ENCODE measurements around the gene BHMT2. TPM values are rescaled to one million over a fixed set of nuclear protein-coding genes. Genes with fewer than 3 reads are reported as not detected.

Gene BHMT2
- polyA plus RNA-seq, 2 of the 4 experiments (the other 2 are of a cell fraction) = not detected

DNA sequence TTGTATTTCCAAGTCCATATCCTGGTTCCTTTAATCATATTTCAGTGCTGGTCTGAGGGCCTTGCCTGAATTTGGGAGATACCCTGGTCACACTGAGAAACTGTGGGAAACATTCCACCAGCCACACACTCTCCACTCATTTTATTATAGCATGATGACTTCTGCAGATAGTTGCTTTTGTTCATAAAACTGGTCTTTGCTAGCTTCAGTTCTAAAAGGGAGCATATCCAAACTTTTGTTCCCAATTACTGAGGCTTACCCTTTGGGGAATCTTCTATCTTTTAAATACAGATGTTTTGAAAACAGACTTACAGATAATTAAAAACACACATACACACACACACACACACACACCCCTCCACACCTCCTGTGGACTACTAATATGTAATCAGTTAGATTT lies 21.1 kb upstream of the BHMT2 start:
- CTCF ChIA-PET = interaction anchor here (0.6 to 2.7 kb wide), 2 partner anchors 27 to 69 kb away, joined by 3 to 12 read pairs; no protein-coding TSS in a partner anchor
- TF ChIP-seq, protein P1, sequence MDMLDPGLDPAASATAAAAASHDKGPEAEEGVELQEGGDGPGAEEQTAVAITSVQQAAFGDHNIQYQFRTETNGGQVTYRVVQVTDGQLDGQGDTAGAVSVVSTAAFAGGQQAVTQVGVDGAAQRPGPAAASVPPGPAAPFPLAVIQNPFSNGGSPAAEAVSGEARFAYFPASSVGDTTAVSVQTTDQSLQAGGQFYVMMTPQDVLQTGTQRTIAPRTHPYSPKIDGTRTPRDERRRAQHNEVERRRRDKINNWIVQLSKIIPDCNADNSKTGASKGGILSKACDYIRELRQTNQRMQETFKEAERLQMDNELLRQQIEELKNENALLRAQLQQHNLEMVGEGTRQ (IDR thresholded peaks at IDR 0.05) = no peak
- TF ChIP-seq GATA3 (IDR thresholded peaks at IDR 0.05; ENCODE audit: borderline replicate concordance) (no peak), MYC (IDR thresholded peaks at IDR 0.05; ENCODE audit: borderline replicate concordance, low read length) (no peak), ZSCAN20 (CRISPR knock-in tag; IDR thresholded peaks at IDR 0.05) (no peak), FOSB (CRISPR knock-in tag; IDR thresholded peaks at IDR 0.05) (no peak), TP53 (CRISPR knock-in tag; IDR thresholded peaks at IDR 0.05) (no peak), HEYL (CRISPR knock-in tag; IDR thresholded peaks at IDR 0.05) (no peak)
- TF ChIP-seq, protein P2, sequence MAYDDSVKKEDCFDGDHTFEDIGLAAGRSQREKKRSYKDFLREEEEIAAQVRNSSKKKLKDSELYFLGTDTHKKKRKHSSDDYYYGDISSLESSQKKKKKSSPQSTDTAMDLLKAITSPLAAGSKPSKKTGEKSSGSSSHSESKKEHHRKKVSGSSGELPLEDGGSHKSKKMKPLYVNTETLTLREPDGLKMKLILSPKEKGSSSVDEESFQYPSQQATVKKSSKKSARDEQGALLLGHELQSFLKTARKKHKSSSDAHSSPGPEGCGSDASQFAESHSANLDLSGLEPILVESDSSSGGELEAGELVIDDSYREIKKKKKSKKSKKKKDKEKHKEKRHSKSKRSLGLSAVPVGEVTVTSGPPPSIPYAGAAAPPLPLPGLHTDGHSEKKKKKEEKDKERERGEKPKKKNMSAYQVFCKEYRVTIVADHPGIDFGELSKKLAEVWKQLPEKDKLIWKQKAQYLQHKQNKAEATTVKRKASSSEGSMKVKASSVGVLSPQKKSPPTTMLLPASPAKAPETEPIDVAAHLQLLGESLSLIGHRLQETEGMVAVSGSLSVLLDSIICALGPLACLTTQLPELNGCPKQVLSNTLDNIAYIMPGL (CRISPR knock-in tag; IDR thresholded peaks at IDR 0.05; ENCODE audit: borderline replicate concordance) = no peak
- H3K4me1 ChIP-seq = no peaks in the 10 kb centered on the region
- H3K27ac ChIP-seq = no peak overlapping the region
- DNase-seq (ENCODE audit: low read depth in 1 of 2, low spot score in 1 of 2) (no peak), FAIRE-seq (no peak), ATAC-seq (no peak)
- H3K4me2 ChIP-seq = no peak overlapping the region
- POLR2A ChIA-PET = no interaction called here
- H3K9me3 ChIP-seq = peaks cover 4% of the 10 kb centered on the region; the same call in 1 of the 3 replicates
- H3K4me3 ChIP-seq = no peak overlapping the region

DNA sequence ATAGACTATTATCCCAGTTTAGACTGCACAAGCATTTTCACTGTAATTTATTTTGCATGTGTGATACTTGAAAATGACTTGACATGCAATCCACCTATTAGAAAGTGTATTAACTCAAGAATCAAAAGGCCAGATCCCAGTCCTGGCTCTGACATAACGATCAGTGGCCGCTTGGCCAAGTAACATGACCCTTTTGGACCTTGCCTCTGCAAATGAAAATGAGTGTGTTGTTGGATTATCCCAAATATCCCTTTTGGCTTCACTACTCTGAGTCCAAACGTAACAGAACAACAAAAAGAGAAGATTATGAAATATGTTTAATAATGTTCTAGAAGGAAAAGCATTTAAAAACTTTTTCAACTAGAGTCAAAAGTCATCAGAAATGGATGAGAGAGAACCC lies 19.1 kb upstream of the BHMT2 start:
- WGBS (ENCODE audit: missing lambda C conversion rate) = 31% methylated on average over 3 of the region's 3 CpGs
- no peak for TF ChIP-seq TFCP2L1 (CRISPR knock-in tag; IDR thresholded peaks at IDR 0.05)
- no peak for TF ChIP-seq KDM1A (IDR thresholded peaks at IDR 0.05; ENCODE audit: low read depth)
- TF ChIP-seq GATA3 (IDR thresholded peaks at IDR 0.05; ENCODE audit: borderline replicate concordance) = no peak
- TF ChIP-seq, protein P3, sequence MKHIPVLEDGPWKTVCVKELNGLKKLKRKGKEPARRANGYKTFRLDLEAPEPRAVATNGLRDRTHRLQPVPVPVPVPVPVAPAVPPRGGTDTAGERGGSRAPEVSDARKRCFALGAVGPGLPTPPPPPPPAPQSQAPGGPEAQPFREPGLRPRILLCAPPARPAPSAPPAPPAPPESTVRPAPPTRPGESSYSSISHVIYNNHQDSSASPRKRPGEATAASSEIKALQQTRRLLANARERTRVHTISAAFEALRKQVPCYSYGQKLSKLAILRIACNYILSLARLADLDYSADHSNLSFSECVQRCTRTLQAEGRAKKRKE (CRISPR knock-in tag; IDR thresholded peaks at IDR 0.05; ENCODE audit: low read depth) = no peak
- TF ChIP-seq, protein P4, sequence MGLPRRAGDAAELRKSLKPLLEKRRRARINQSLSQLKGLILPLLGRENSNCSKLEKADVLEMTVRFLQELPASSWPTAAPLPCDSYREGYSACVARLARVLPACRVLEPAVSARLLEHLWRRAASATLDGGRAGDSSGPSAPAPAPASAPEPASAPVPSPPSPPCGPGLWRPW (IDR thresholded peaks at IDR 0.05) = no peak
- no peak for TF ChIP-seq ZSCAN20 (CRISPR knock-in tag; IDR thresholded peaks at IDR 0.05)
- TF ChIP-seq CHD4 (IDR thresholded peaks at IDR 0.05; ENCODE audit: borderline replicate concordance) = no peak
- no peak for TF ChIP-seq CEBPB (IDR thresholded peaks at IDR 0.05)
- TF ChIP-seq EHF (CRISPR knock-in tag; IDR thresholded peaks at IDR 0.05) = no peak
- TF ChIP-seq PHF8 (IDR thresholded peaks at IDR 0.05; ENCODE audit: borderline replicate concordance, low read depth) = no peak
- TF ChIP-seq, protein P5, sequence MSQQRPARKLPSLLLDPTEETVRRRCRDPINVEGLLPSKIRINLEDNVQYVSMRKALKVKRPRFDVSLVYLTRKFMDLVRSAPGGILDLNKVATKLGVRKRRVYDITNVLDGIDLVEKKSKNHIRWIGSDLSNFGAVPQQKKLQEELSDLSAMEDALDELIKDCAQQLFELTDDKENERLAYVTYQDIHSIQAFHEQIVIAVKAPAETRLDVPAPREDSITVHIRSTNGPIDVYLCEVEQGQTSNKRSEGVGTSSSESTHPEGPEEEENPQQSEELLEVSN (IDR thresholded peaks at IDR 0.05; ENCODE audit: borderline replicate concordance, low read depth) = no peak
- no peak for TF ChIP-seq CBX2 (IDR thresholded peaks at IDR 0.05; ENCODE audit: borderline replicate concordance, low read depth)
- no peak for TF ChIP-seq SREBF2 (IDR thresholded peaks at IDR 0.05)
- no peak for TF ChIP-seq CBX8 (IDR thresholded peaks at IDR 0.05)
- TF ChIP-seq MAZ (IDR thresholded peaks at IDR 0.05; ENCODE audit: borderline replicate concordance, low read depth, low read length) = no peak
- DNase-seq (ENCODE audit: low read depth in 1 of 2, low spot score in 1 of 2) (no peak), FAIRE-seq (no peak), ATAC-seq (no peak)
- Histone ChIP-seq H3K4me3 (no peak overlapping the region), H3K4me2 (no peak overlapping the region), H3K4me1 (no peaks in the 10 kb centered on the region), H3K9me3 (peaks cover 4% of the 10 kb centered on the region; the same call in 1 of the 3 replicates), H3K27ac (no peak overlapping the region)
- ChIA-PET POLR2A (no interaction called here), CTCF (no interaction called here)
